Islet precursor cell (in vitro differentiated cells): ENCODE results near the gene RANBP3.

Experiments used
- DNase-seq: peaks from one replicate; pipeline ENCODE4 v3.0.0-alpha.2; 2018

RANBP3 gene

GRCh38 chr19:5947435-5947834 is 30.5 kb downstream of the RANBP3 start:
- no peak for DNase-seq

GRCh38 chr19:5943623-5944022 is 34.3 kb downstream of the RANBP3 start:
- DNase-seq, result no peak

- no peak for DNase-seq
Observed at GRCh38 chr19:5943045-5943444, 34.9 kb downstream of the RANBP3 start.

GRCh38 chr19:5941673-5942072 is 36.3 kb downstream of the RANBP3 start:
- no peak for DNase-seq

GRCh38 chr19:5940260-5941208 is 37.4 kb downstream of the RANBP3 start:
- DNase-seq, result no peak

GRCh38 chr19:5937550-5937949 is 40.4 kb downstream of the RANBP3 start:
- no peak for DNase-seq

- no peak for DNase-seq
Observed at GRCh38 chr19:5936292-5936592, 41.7 kb downstream of the RANBP3 start.

GRCh38 chr19:5935473-5936291 is 42.3 kb downstream of the RANBP3 start:
- no peak for DNase-seq

GRCh38 chr19:5934774-5935472 is 43.0 kb downstream of the RANBP3 start:
- no peak for DNase-seq

GRCh38 chr19:5934069-5934401 is 43.9 kb downstream of the RANBP3 start:
- no peak for DNase-seq

GRCh38 chr19:5933391-5934068 is 44.4 kb downstream of the RANBP3 start:
- DNase-seq, result no peak

- DNase-seq, result no peak
Observed at GRCh38 chr19:5932609-5933262, 45.2 kb downstream of the RANBP3 start.

GRCh38 chr19:5932146-5932545 is 45.8 kb downstream of the RANBP3 start:
- no peak for DNase-seq

GRCh38 chr19:5931251-5931650 is 46.7 kb downstream of the RANBP3 start:
- no peak for DNase-seq

- DNase-seq, result no peak
Observed at GRCh38 chr19:5929625-5930024, 48.3 kb downstream of the RANBP3 start.

GRCh38 chr19:5929179-5929578 is 48.8 kb downstream of the RANBP3 start:
- DNase-seq, result no peak

- no peak for DNase-seq
Observed at GRCh38 chr19:5927441-5927821, 50.5 kb downstream of the RANBP3 start.

GRCh38 chr19:5926641-5927440 is 51.1 kb downstream of the RANBP3 start:
- no peak for DNase-seq

GRCh38 chr19:5925830-5926427 is 52.0 kb downstream of the RANBP3 start:
- DNase-seq, result no peak

GRCh38 chr19:5923356-5923755 is 54.6 kb downstream of the RANBP3 start:
- DNase-seq, result no peak

- DNase-seq, result no peak
Observed at GRCh38 chr19:5922161-5922545, 55.8 kb downstream of the RANBP3 start.
